AG04450 (cell line): ENCODE measurements around the gene EXOC6B. TPM values are rescaled to one million over a fixed set of nuclear protein-coding genes. Genes with fewer than 3 reads are reported as not detected.

ENCODE experiments used
- CTCF ChIA-PET: fragments of 300-600, 350-600 bp; formaldehyde crosslinking; extraction: SDS; loops from one replicate; lab custom pipeline; 2022; ENCODE audit warnings: antibody characterized with exemption, inconsistent platforms; lab: Charles Lee
- POLR2A ChIA-PET: fragments of 350-600 bp; formaldehyde crosslinking; extraction: SDS; loops from one replicate; lab custom pipeline; 2021; ENCODE audit warnings: antibody characterized with exemption, inconsistent platforms; lab: Yijun Ruan, JAX
- DNase-seq: peaks from one replicate; pipeline ENCODE4 v3.0.0-alpha.2; 2011; ENCODE audit warnings: low read depth, low spot score
- H3K27ac ChIP-seq: one replicate; pipeline ENCODE4 v1.5.1; 2012; ENCODE audit warnings: low read depth, low read length, control low read depth
- H3K27me3 ChIP-seq: one replicate; pipeline ENCODE4 v1.6.0; 2012; ENCODE audit warnings: low read length; ENCODE audit not compliant: control insufficient read depth, insufficient read depth
- H3K4me3 ChIP-seq: 2 replicates; pipeline ENCODE4 v1.5.1; 2011; ENCODE audit warnings: mild to moderate bottlenecking, low read depth, low read length, control low read depth
- H3K9me3 ChIP-seq: 2 replicates; pipeline ENCODE4 v1.5.1; 2012; ENCODE audit warnings: low read length; ENCODE audit not compliant: control insufficient read depth, insufficient read depth
- CTCF ChIP-seq: IDR thresholded peaks from 2 replicates; pipeline ENCODE4 v1.5.1; 2011; ENCODE audit warnings: low read depth, low read length, control low read depth, inconsistent platforms
- polyA plus RNA-seq: library from polyadenylated mRNA; depleted of rRNA; stranded (reverse); fragments of >200 nt; gene quantifications from 2 replicates; pipeline ENCODE4 v1.2.3, GENCODE V29; 2011

The EXOC6B gene
- polyA plus RNA-seq, 1 experiment: 28.7 TPM

DNA sequence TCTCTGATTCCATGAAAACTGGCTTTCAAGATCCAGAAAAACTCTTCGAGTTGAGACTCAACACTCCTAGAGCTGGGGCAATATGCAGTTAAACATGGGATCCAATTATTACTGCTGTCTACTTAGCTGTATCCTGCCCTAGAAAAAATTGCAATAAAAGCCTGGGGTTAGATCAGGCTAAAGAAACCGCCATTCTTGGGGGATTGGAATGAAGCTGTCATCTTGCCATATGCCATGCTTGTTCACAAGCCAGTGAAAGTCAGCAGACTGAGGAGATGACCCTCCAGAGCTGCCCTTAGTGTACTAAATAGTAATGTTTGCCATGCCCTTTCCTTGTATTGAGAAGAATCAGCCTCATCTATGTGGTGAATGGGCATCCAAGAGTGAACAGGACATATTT, 647.3 kb downstream of the EXOC6B start:
- CTCF ChIA-PET: no interaction called here
- no peak for DNase-seq

GRCh38 chr2:72176281-72176680, 649.6 kb downstream of the EXOC6B start:
- POLR2A ChIA-PET: no interaction called here
- Histone ChIP-seq H3K27me3 (no peaks in the 10 kb centered on the region), H3K9me3 (no peaks in the 10 kb centered on the region), H3K4me3 (no peak overlapping the region), H3K27ac (no peak overlapping the region)
- CTCF ChIA-PET: interaction anchor here (0.7 kb wide), 1 partner anchor 27 kb away, joined by 4 read pairs; no protein-coding TSS in a partner anchor
- TF ChIP-seq CTCF: no peak
- DNase-seq: no peak

More for the DNA sequence above, 647.3 kb downstream of the EXOC6B start:
- TF ChIP-seq CTCF: no peak
- H3K4me3 ChIP-seq: no peak overlapping the region
- H3K27me3 ChIP-seq: no peaks in the 10 kb centered on the region
- H3K9me3 ChIP-seq: no peaks in the 10 kb centered on the region
- POLR2A ChIA-PET: no interaction called here
- no peak overlapping the region for H3K27ac ChIP-seq

DNA sequence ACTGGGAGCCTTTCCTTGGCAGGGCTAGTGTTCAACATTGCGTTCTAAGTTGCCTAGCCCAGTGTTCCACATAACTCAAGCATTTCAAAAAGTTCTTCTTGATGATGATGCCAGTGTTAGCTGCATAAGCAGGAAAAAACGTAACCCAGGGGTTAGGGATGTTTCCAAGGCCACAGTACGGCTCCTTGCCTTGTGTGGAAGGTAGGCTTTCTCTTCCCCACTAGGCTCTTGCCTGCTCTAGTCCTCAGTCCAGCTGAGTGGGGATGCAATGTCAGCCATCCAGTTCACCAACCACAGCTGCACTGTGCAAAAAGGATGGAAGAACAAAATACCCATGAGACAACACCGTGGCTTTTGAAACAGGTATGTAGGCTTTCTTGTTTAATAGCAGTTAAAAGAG, 650.2 kb downstream of the EXOC6B start:
- no peak for DNase-seq
- ChIA-PET CTCF (interaction anchor here (0.7 kb wide), 1 partner anchor 27 kb away, joined by 4 read pairs; no protein-coding TSS in a partner anchor), POLR2A (no interaction called here)
- Histone ChIP-seq H3K9me3 (no peaks in the 10 kb centered on the region), H3K27me3 (no peaks in the 10 kb centered on the region), H3K27ac (no peak overlapping the region), H3K4me3 (no peak overlapping the region)
- TF ChIP-seq CTCF: no peak

DNA sequence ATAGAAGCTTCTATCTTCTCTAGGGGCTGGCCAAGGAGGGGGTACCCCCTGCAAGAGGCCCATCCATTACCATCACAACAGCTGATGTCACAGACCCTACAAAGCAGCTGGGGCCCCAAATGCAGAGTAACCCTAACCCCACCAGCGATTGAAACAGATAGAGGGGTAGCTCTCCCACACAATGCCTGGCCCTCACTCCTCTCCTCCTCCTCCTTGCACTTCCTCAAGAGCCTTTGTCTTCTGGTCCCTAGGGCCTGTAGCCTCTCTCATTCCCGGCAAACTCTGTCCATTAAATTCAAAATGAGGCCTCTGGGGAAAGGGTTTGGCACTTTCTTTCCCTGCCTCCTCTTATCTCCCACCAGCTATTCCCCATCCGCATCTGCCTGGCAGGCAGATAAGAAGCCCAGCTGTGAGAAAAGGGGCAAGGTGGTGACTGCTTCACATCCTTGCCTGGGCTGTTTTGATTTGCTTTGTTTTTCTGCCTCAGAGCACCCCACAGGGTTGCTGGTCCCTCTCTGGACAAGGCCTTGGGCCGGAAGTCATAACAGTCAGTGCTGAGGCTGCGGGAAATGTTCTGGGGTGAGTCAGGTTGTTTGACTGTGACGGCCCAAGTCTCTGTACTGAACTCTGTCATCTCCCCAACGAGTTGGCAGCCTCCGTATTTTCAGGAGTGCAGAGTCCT, 652.1 kb downstream of the EXOC6B start:
- H3K4me3 ChIP-seq: no peak overlapping the region
- ChIA-PET CTCF (no interaction called here), POLR2A (no interaction called here)

More for the DNA sequence above, 652.1 kb downstream of the EXOC6B start:
- DNase-seq: no peak
- H3K27me3 ChIP-seq: no peaks in the 10 kb centered on the region
- TF ChIP-seq CTCF: no peak
- H3K9me3 ChIP-seq: no peaks in the 10 kb centered on the region
- no peak overlapping the region for H3K27ac ChIP-seq
